Measurements from ENCODE around the gene ADAMTS20.

The ADAMTS20 gene

DNA sequence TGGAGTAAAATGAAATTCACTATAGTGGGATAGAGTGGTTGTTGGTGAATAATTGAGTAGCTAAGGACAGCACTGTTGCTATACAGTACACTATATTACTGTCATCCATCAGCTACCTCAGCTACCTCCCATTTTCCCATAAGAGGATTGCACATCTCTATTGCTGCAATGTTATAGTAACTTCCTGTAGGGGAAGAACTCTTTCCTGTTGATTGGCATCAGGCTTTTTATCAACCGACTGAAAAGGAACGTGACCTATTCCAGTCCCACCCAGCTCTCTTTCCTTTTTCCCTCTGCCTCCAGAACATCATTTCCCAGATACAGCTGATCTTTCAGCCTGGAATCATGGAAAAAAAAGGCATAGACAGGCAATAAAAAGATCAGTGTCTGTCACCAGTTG is 117.4 kb downstream of the ADAMTS20 start:
- no peaks in the 10 kb centered on the region for H3K4me1 ChIP-seq (ENCODE audit: low read length)
- no peak overlapping the region for H3K9ac ChIP-seq (ENCODE audit: low read length)
- H3K4me2 ChIP-seq (ENCODE audit: low read length) = no peak overlapping the region
- no peak overlapping the region for H3K27ac ChIP-seq (ENCODE audit: low read length)
- no peak overlapping the region for H2AFZ ChIP-seq (ENCODE audit: low read depth, low read length)
- no peaks in the 10 kb centered on the region for H4K20me1 ChIP-seq (ENCODE audit: insufficient read depth, low read length)
- H3K9me3 ChIP-seq (ENCODE audit: insufficient read depth, low read length) = no peaks in the 10 kb centered on the region
- H3K79me2 ChIP-seq (ENCODE audit: low read length) = no peaks in the 10 kb centered on the region
- H3K4me3 ChIP-seq (ENCODE audit: low read length) = no peak overlapping the region
- H3K27me3 ChIP-seq (ENCODE audit: low read depth, low read length) = no peaks in the 10 kb centered on the region
- no peaks in the 10 kb centered on the region for H3K36me3 ChIP-seq (replicated peaks; ENCODE audit: low read depth, low read length)
- TF ChIP-seq EZH2phosphoT487 (IDR thresholded peaks at IDR 0.05; ENCODE audit: low read depth) (no peak), CTCF (IDR thresholded peaks at IDR 0.05; ENCODE audit: low read depth, low read length) (no peak)

DNA sequence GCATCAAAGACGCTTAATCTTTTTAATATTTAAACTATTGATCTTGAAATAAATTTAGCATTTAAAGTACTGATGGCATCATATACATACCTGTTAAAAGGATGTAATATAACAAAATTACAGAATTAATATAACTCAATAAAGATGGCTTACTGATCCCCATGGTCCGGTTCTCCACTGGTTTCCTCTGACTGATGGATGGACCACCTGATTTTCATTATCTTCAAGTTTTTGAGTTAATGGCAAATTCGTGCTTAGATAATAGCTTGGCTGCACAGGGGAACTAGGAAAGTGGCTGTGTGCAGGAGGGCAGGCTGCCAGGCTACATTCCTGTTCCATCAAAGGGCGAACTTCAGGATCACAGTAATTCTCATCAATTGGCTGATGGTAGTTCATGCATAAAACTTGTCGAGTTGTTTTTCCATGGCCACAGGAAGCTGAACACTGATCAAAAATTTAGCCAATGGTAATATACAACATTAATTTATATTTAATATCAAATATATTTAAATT is 123.9 kb downstream of the ADAMTS20 start:
- no peaks in the 10 kb centered on the region for H3K36me3 ChIP-seq (replicated peaks; ENCODE audit: low read depth, low read length)
- H3K9ac ChIP-seq (ENCODE audit: low read length) = no peak overlapping the region
- H3K27me3 ChIP-seq (ENCODE audit: low read depth, low read length) = no peaks in the 10 kb centered on the region
- no peak overlapping the region for H3K4me3 ChIP-seq (ENCODE audit: low read length)
- no peaks in the 10 kb centered on the region for H3K9me3 ChIP-seq (ENCODE audit: insufficient read depth, low read length)
- H3K27ac ChIP-seq (ENCODE audit: low read length) = no peak overlapping the region
- no peaks in the 10 kb centered on the region for H3K4me1 ChIP-seq (ENCODE audit: low read length)
- no peaks in the 10 kb centered on the region for H4K20me1 ChIP-seq (ENCODE audit: insufficient read depth, low read length)
- no peak overlapping the region for H2AFZ ChIP-seq (ENCODE audit: low read depth, low read length)
- H3K4me2 ChIP-seq (ENCODE audit: low read length) = no peak overlapping the region
- H3K79me2 ChIP-seq (ENCODE audit: low read length) = no peaks in the 10 kb centered on the region
- TF ChIP-seq CTCF (IDR thresholded peaks at IDR 0.05; ENCODE audit: low read depth, low read length) (no peak), EZH2phosphoT487 (IDR thresholded peaks at IDR 0.05; ENCODE audit: low read depth) (no peak)

GRCh38 chr12:43425361-43425760 is 126.6 kb downstream of the ADAMTS20 start:
- H3K27me3 ChIP-seq (ENCODE audit: low read depth, low read length) = no peaks in the 10 kb centered on the region
- no peak overlapping the region for H3K27ac ChIP-seq (ENCODE audit: low read length)
- H3K36me3 ChIP-seq (replicated peaks; ENCODE audit: low read depth, low read length) = no peaks in the 10 kb centered on the region
- no peak overlapping the region for H3K9ac ChIP-seq (ENCODE audit: low read length)
- H3K4me1 ChIP-seq (ENCODE audit: low read length) = no peaks in the 10 kb centered on the region
- H2AFZ ChIP-seq (ENCODE audit: low read depth, low read length) = no peak overlapping the region
- no peak overlapping the region for H3K4me2 ChIP-seq (ENCODE audit: low read length)
- H3K4me3 ChIP-seq (ENCODE audit: low read length) = no peak overlapping the region
- TF ChIP-seq CTCF (IDR thresholded peaks at IDR 0.05; ENCODE audit: low read depth, low read length) (no peak), EZH2phosphoT487 (IDR thresholded peaks at IDR 0.05; ENCODE audit: low read depth) (no peak)
- no peaks in the 10 kb centered on the region for H4K20me1 ChIP-seq (ENCODE audit: insufficient read depth, low read length)
- no peaks in the 10 kb centered on the region for H3K9me3 ChIP-seq (ENCODE audit: insufficient read depth, low read length)
- H3K79me2 ChIP-seq (ENCODE audit: low read length) = no peaks in the 10 kb centered on the region

DNA sequence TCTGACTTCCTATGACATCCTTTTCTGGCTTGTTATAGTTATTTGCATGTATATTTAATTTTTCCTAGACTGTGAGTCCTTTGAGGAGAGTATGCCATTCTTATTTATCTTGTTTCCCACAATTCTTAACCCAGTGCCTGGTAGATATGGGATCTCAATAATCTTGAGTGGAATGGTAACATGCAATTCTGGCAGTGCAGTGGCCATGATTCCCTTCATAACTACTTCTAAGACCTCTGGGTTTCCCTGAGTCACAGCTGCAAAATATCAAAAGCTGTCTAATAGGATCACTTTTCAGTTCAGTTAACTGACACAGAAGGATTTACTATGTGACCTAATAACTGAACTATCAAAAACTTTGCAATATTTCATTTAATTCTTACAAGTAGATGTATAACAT is 135.0 kb downstream of the ADAMTS20 start:
- Histone ChIP-seq H3K79me2 (ENCODE audit: low read length) (no peaks in the 10 kb centered on the region), H3K27ac (ENCODE audit: low read length) (no peak overlapping the region), H3K4me3 (ENCODE audit: low read length) (no peak overlapping the region), H3K27me3 (ENCODE audit: low read depth, low read length) (no peaks in the 10 kb centered on the region), H3K9ac (ENCODE audit: low read length) (no peak overlapping the region), H2AFZ (ENCODE audit: low read depth, low read length) (no peak overlapping the region), H3K4me2 (ENCODE audit: low read length) (no peak overlapping the region), H4K20me1 (ENCODE audit: insufficient read depth, low read length) (no peaks in the 10 kb centered on the region), H3K9me3 (ENCODE audit: insufficient read depth, low read length) (no peaks in the 10 kb centered on the region), H3K4me1 (ENCODE audit: low read length) (peaks cover 13% of the 10 kb centered on the region), H3K36me3 (replicated peaks; ENCODE audit: low read depth, low read length) (no peaks in the 10 kb centered on the region)
- TF ChIP-seq CTCF (IDR thresholded peaks at IDR 0.05; ENCODE audit: low read depth, low read length) = no peak
- no peak for TF ChIP-seq EZH2phosphoT487 (IDR thresholded peaks at IDR 0.05; ENCODE audit: low read depth)

Data from OCI-LY3 (cell line).